Spleen (tissue), 7 donors: ENCODE results near the gene CORIN.

Source experiments
- POLR2A ChIP-seq, 3 donors: fragments of 450-650 bp; IDR thresholded peaks; one replicate each; pipeline ENCODE4 v1.5.1; 2017; ENCODE audit warnings: antibody characterized with exemption in 3 of 3, mild to moderate bottlenecking in 1 of 3
- POLR2AphosphoS5 ChIP-seq, 3 donors: sonication (generic); formaldehyde crosslinking; IDR thresholded peaks; one replicate each; pipeline ENCODE4 v1.5.1; 2017; ENCODE audit warnings: antibody characterized with exemption in 3 of 3
- TF ChIP-seq, protein P1 (sequence below), 11 experiments: fragments of 200-600 bp in 7 of 11; fragments of 450-650 bp in 4 of 11; sonication (generic) in 4 of 11; IDR thresholded peaks in 8 of 11; conservative IDR thresholded peaks in 3 of 11; 1 replicate in 7 of 11; 2 replicates in 4 of 11; pipeline versions ENCODE4 v1.4.0 to v1.8.0; 2016 to 2021; ENCODE audit warnings: antibody characterized with exemption in 11 of 11, inconsistent platforms in 4 of 11, mild to moderate bottlenecking in 1 of 11
- donor health status: DM: no; HTN: no; CAD: no; lungs with moderate emphysema.
- donor health status: DM: no; HTN: no; CAD: no.
- donor health status: DM: no; HTN: no; CAD: no.

- TF ChIP-seq, protein P1, sequence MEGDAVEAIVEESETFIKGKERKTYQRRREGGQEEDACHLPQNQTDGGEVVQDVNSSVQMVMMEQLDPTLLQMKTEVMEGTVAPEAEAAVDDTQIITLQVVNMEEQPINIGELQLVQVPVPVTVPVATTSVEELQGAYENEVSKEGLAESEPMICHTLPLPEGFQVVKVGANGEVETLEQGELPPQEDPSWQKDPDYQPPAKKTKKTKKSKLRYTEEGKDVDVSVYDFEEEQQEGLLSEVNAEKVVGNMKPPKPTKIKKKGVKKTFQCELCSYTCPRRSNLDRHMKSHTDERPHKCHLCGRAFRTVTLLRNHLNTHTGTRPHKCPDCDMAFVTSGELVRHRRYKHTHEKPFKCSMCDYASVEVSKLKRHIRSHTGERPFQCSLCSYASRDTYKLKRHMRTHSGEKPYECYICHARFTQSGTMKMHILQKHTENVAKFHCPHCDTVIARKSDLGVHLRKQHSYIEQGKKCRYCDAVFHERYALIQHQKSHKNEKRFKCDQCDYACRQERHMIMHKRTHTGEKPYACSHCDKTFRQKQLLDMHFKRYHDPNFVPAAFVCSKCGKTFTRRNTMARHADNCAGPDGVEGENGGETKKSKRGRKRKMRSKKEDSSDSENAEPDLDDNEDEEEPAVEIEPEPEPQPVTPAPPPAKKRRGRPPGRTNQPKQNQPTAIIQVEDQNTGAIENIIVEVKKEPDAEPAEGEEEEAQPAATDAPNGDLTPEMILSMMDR (IDR thresholded peaks at IDR 0.05 in 8 of 11, conservative IDR thresholded peaks at IDR 0.05 in 3 of 11) = no peak
- TF ChIP-seq POLR2A (IDR thresholded peaks at IDR 0.05) (no peak), POLR2AphosphoS5 (IDR thresholded peaks at IDR 0.05) (no peak)
These were observed 190.3 kb downstream of the CORIN start for GRCh38 chr4:47647544-47647943.
